Stimulated activated CD4-positive, alpha-beta T cell treated with anti-CD3 and anti-CD28 coated beads, Interleukin-1b, Interleukin-23, amount 100 ng/mL, for 1 hour (primary cell): ENCODE results near the gene KIAA0319L.
"Not testable (repeated sequence)": the region's sequence is repeated elsewhere in the genome, so short reads cannot be mapped to it uniquely, and the experiment has no call there.

Experiments used
- DNase-seq, 2 donors: peaks; one replicate each; pipeline ENCODE4 v3.0.0-alpha.2; 2020; ENCODE audit warnings: low read depth in 2 of 2

The KIAA0319L gene

DNA sequence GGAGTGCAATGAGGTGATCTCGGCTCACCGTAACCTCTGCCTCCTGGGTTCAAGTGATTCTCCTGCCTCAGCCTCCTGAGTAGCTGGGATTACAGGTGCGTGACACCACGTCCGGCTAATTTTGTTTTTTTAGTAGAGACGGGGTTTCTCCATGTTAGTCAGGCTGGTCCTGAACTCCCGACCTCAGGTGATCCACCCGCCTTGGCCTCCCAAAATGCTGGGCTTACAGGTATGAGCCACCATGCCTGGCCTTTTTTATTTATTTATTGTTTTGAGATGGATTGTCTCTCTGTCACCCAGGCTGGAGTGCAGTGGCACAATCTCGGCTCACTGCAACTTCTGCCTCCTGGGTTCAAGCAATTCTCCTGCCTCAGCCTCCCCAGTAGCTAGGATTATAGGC lies 24.4 kb upstream of the KIAA0319L start:
- DNase-seq, result not testable (repeated sequence)

DNA sequence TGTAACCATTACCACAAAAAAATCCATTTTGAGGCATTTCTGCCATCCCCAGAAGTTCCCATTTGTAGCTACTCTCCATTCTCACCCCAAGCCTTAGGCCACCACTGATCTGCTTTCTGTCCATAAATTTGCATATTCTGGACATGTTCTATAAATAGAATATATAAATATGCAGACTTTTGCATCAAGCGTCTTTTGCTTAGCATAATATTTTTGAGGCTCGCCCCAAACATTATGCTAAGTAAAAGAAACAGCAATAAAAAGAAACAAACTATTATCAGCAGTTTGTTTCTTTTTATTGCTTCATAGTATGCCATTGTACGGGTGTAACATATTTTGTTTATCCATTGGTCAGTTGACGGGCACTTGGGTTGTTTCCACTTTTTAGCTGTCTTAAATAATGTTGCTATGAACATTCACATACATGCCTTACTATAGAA lies 23.8 kb upstream of the KIAA0319L start:
- DNase-seq, result no peak

DNA sequence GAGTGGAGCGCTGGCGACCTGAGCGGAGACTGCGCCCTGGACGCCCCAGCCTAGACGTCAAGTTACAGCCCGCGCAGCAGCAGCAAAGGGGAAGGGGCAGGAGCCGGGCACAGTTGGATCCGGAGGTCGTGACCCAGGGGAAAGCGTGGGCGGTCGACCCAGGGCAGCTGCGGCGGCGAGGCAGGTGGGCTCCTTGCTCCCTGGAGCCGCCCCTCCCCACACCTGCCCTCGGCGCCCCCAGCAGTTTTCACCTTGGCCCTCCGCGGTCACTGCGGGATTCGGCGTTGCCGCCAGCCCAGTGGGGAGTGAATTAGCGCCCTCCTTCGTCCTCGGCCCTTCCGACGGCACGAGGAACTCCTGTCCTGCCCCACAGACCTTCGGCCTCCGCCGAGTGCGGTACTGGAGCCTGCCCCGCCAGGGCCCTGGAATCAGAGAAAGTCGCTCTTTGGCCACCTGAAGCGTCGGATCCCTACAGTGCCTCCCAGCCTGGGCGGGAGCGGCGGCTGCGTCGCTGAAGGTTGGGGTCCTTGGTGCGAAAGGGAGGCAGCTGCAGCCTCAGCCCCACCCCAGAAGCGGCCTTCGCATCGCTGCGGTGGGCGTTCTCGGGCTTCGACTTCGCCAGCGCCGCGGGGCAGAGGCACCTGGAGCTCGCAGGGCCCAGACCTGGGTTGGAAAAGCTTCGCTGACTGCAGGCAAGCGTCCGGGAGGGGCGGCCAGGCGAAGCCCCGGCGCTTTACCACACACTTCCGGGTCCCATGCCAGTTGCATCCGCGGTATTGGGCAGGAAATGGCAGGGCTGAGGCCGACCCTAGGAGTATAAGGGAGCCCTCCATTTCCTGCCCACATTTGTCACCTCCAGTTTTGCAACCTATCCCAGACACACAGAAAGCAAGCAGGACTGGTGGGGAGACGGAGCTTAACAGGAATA lies 20.1 kb upstream of the KIAA0319L start:
- DNase-seq, result no peak

DNA sequence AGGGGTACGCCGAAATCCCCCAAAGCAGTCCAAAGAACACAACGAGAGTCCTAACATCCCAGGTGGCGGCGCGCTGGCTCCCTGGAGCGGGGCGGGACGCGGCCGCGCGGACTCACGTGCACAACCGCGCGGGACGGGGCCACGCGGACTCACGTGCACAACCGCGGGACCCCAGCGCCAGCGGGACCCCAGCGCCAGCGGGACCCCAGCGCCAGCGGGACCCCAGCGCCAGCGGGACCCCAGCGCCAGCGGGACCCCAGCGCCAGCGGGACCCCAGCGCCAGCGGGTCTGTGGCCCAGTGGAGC lies 19.5 kb upstream of the KIAA0319L start:
- DNase-seq, result not testable (repeated sequence)

DNA sequence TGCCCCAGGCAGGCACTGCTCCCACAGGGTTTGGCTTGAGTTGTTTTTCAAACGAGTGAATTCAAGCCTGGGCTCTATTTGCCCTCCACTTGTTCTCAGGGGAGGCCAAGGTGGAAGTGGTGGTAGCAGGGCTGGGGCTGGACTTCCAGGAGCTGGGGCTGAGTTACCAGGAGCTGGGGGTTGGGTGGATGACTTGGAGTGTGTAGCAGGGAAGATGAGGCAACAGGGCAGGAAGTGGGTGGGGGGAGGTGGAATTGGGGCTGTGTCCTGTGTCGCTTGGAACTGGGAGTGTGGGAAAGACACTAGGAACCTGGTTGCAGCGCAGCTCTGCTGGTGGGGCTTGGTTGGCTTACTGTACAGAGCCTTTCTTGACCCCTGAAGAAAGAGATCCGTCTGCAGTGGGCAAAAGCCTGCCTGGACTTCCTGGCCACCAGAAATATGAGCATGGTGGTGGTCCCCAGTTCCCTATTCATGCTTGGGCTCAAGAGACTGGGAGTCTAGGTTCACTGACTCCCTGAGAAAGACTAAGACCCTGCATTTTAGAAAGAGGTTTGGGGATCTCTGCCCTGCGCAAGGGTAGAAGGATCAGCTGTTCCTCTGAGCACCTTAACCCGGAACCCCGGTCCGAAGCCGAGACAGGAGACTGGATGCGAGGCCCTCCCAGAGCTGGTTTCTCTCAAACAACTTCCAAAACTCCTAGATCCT lies 19.0 kb upstream of the KIAA0319L start:
- no peak for DNase-seq

DNA sequence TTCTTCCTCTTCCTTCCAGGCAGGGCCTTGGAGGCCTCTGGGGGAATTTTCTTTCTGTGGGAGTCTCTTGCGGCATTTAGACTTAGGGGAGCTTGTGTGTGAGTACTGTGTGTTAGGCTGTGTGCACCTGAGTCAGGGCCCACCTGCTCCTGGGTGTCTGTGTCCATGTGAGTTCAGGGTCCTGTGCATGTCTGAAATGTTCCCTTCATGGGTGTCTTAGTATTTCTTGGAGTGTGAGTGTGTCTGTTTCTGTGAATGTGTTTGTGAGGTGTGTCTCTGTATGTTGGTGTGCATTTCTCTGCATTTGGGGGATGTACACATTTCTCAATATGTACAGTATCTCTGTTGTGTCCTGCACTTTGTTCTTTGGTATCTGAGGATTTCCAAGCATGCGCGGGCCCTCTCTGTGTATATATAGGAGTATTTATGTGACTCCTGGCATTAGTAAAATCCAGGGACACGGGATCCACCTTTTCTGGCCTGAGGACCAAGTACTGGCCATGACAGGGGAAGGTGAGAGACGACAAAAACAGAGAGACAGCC lies 18.3 kb upstream of the KIAA0319L start:
- no peak for DNase-seq

DNA sequence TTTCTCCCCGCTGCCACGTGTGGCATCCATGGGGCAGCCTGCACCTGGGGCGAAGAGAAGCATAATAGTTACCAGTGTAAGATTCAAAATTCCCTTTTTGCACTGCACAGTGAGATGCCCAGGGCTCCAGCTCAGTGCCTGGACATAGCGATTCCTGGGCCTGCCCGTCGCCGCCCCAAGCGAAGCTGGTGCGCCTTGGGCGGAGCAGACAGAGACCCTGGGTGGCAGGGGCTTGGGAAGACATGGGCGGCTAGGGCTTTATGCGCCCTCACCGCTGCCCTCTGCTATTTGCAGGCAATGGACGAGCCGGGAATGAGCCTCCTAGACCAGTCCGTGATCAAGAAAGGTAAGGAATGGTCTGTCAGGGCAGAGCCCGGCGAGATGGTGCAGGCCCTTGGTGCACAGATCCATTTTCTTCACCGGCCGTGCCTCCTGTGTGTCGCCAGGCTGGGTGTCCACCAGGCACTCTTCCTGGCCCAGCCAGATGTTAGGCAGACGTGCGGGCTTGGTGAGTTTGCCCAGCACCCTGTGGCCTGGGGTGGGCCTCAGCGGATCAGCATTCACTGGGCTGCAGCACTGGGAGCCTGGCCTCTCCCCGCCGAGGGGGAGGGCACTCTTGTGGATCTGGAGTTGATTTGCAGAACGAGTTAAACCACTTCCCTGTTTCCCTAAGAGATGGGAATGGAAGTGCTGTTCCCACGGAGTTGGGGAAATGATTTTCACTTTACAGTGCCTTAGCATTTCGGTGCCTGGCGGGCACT lies 17.6 kb upstream of the KIAA0319L start:
- no peak for DNase-seq

DNA sequence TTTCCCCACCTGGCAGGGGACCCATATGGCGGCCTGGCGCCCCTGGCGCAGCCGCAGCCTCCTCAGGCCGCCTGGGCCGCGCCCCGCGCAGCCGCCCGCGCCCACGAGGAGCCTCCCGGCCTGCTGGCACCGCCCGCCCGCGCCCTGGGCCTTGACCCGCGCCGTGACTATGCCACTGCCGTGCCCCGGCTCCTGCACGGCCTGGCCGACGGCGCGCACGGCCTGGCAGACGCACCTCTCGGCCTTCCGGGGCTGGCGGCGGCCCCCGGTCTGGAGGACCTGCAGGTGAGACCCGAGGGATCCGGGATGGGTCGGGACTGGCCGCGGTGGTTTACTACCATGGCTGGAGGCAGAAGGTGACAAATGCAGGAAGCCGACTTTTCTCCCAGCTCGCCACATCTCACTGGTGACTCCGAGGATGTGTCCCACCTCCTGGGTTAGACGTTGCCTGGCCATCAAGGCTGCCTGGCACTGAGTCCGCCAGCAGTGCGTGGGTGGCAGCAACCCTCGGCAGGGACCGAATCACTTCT lies 17.0 kb upstream of the KIAA0319L start:
- DNase-seq, result no peak

DNA sequence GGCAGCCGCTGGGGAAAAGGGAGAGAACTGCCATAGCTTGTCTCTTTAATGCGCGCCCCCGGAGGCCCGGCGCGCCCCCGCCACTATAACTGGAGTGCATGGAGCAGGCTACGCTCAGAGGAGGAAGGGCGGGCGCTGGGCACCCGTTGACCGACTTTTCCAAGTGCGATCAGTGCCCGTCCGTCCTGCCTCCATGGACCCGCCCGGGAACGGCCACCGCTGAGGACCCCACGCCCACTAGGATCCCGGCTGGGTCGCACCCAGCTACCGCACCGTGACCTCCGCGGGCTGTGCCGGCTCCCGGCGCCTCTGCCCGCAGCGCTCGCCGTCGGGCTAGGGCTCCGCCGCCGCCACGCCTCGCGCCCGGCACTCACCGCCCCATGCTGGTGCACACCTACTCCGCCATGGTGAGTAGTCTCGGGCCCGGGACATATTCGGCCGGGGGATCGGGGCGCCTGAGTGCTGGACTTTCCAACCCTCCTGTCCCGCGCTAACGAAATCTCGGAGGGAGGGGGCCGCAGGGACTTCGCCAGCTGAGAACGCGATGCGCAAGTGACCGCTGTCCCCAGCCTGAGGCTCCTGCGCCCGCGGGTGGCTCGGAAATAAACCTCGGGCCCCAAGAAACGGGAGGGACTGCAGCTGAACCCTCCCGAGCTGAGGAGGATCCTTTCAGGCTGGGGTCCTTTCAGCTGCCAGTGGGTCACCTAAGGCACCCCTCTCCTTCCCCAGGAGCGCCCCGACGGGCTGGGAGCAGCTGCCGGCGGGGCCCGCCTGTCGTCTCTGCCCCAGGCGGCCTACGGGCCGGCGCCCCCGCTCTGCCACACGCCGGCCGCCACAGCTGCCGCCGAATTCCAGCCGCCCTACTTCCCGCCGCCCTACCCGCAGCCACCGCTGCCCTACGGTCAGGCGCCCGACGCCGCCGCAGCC lies 16.3 kb upstream of the KIAA0319L start, which contains the start of gene TFAP2E:
TSS of gene TFAP2E (plus strand) at position 117 of the 927 bp plus-strand sequence. CDS start at position 381, 264 bp downstream.
- DNase-seq, result no peak

DNA sequence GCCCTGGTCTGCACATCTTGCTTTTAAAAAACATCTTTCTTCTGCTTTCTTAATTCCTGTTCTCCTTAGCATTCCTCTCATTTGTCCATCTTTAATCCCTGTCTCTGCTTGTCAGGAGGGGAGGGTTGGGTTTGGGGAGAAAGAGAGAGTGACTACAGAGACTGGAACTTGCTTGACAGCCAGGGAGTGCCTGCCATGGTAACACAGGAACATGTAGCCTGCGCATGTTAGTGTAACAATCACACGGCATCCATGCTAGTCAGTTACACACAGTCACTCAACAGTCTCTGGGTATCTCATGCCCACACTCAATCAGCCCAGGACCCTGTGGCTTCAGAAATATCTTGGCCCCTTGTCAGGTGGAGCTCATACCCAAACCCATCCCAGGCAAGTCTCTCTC lies 15.1 kb upstream of the KIAA0319L start:
- no peak for DNase-seq

DNA sequence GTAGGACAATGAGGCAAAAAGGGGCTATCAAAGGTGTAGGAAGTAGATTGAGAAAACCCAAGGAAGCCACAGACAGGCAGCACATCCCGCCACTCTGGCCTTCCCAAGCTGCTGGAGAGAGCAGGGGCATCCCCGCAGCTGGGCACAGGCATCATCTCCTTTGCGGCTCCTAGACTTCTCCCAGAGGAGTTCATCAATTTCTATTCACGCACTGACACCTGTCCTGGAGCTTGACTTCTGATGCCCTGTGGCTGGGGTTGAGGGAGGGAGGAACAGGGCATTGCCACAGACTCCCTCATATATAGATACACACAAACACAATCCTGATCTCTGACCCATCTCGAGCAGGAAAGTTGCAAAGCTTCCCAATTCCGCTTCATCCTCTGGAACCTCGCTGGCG lies 14.1 kb upstream of the KIAA0319L start:
- no peak for DNase-seq

DNA sequence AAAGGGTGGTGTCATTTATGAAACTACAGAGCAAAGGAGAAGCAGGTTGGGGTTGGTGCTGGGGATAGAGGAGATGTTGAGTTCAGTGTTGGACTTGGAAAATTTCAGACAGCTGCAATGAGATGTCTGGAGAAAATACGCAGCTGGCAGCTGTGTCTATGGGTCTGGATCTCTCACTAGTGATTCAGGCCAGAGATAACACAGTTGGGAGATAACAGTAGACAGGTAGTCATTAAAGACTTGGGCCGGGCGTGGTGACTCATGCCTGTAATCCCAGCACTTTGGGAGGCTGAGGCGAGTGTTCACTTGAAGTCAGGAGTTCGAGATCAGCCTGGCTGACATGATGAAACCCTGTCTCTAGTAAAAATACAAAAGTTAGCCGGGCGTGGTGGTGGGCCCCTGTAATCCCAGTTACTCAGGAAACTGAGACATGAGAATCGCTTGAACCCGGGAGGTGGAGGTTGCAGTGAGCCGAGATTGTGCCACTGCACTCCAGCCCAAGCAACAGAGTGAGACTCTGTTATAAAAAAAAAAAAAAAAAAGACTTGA lies 13.5 kb upstream of the KIAA0319L start:
- no peak for DNase-seq

DNA sequence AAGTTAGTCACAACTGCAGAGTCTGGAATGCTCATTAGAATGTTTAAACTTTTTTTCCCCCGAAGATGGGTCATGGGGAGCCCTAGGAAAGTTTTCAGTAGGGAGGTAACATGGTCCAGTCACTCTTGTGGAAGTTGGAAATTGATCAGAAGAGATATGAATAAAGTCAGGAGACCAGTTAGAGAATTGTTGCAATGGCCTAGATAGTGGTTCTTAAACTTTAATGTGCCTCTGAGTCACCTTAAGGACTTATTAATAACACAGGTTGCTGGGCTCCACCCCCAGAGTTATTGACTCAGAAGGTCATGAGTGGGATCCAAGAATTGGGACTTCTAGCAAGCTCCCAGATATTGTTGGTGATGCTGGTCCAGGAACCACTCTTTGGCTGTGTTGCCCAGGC lies 12.7 kb upstream of the KIAA0319L start:
- DNase-seq, result no peak

DNA sequence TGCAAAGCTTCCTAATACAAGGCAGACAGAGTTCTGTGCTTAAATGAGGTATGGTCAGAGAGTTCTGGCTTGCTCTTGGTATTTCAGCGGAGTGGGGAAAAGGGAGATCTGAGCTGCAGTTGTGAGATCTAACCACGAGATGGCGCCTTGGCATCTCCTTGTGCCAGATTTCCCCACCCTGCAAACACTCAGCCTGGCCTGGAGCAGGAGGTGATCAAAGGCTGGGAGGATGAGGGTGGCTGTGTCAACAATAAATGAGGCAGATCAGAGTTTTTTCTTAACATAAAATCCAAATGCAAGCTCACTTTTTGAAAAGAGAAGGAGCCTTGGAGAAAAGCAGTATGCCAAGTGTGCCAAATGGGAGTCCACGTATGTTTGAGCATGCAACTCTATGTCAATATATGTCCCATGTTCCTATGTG lies 11.8 kb upstream of the KIAA0319L start:
- no peak for DNase-seq

DNA sequence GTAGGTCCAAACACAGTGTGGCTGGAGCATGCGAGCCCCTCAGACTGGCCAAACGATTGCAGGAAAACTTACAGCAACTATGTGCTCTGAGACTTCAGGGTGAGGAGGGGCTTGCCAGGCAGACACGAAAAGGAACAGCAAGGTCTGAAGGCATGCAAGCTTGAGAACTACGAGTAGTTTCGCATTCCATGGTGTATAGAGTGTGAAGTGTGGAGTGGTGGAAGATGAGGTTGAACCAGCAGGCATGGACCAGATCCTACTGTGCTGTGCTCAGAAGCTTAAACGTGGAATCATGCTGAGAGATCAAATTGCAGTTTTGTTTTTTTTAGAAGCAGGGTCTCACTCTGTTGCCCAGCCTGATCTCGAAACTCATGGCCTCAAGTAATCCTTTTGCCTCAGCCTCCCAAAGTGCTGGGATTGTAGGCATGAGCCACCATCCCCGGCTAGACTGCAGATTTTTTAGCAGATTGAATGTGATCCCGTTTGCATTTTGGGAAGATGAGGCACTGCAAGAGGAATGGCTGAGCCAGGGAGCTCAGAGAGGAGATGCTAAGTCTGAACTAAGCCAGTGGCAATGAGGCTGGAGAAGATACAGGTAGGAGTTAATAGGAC lies 10.8 kb upstream of the KIAA0319L start:
- no peak for DNase-seq

DNA sequence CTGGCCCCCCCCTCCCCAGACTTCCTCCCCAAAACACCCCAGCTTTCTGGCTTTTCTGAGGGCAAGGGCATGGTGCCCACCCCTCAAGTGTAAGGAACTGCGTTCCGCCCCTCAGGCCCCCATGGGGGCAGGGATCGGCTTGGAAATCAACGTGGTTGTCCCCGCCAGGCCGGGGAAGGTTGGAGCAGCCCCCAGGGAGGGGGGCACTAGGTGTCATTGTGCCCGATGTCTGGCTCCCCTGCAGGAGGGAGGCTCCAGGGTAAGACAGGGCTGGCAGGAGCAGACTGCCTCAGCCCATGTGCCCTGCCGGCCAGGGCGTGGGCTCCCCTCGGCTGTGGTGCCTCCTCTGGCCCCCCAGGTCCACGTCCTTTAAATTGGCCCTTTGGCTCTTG lies 8.5 kb upstream of the KIAA0319L start:
- DNase-seq, result no peak

DNA sequence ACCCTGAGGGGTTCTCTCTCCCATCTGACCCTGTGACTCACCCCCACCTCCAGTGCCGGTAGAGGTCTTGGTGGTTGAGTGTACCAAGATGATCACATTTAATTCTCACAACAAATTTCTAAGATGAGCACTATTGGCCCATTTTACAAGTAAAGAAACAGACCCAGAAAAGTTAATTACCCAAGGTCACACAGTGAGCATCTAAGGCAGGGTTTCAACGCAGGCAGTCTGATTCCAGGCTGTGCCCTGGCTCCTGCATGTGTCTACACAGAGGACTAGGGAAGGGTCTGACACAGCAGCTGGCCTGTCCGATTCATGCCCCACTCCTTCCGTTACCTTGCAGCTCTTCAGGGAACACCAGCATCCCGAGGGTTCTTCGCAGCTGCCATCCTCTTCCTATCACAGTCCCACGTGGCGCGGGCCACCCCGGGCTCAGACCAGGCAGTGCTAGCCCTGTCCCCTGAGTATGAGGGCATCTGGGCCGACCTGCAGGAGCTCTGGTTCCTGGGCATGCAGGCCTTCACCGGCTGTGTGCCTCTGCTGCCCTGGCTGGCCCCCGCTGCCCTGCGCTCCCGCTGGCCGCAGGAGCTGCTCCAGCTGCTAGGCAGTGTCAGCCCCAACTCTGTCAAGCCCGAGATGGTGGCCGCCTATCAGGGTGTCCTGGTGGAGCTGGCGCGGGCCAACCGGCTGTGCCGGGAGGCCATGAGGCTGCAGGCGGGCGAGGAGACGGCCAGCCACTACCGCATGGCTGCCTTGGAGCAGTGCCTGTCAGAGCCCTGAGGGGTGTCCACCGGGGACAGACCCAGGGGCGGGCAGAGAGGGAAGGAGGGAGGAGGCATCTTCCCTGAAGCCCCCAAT lies 7.9 kb upstream of the KIAA0319L start:
- no peak for DNase-seq

DNA sequence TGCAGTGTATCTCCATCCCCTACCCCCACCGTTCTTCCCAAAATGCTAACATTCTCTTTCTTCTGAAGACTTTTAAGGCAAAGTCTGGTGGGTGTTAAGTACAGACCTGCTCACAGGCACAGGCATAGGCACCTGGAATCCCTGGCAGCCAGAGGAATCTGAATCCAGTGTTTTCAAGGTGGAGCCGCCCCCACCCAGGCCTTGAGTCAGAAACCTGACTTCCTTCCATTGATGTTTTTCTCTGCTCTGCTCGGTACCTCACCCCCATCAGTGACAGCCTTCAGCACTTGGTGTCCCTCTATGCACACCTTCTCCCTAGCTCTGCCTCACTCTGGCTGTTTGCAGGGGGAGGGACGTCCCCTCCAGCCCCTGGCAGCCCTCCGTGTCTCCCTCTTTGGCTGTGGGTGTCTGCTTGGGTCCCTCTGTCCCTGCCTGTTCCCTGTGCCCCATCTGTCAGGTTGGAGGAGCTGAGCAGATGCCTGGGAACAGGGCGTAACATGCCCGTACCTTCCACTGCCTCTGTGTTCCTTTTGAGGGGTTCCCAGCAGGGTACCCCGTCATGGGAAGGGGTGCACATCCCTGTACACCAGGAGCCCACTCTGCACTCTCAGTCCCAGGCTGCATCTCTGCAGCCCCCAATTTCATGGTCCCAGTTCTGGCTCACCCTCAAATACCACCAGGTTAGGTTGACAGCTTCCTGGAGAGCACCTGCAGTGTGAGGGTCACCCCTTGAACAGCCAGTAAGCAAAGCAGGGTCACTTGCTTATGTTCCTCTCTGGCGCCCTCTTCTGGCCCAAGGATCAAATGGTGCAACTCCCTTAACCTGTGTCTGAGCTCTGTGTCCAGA lies 7.1 kb upstream of the KIAA0319L start:
- peak; percentile 53 to 71 for DNase-seq
